ENCODE results near the gene SYNDIG1. TPM values are rescaled to one million over a fixed set of nuclear protein-coding genes. Genes with fewer than 3 reads are reported as not detected.

Gene SYNDIG1
- total RNA-seq, 4 donors from 2014 or later, result 0.27 to 0.32 TPM; not detected in 2

DNA sequence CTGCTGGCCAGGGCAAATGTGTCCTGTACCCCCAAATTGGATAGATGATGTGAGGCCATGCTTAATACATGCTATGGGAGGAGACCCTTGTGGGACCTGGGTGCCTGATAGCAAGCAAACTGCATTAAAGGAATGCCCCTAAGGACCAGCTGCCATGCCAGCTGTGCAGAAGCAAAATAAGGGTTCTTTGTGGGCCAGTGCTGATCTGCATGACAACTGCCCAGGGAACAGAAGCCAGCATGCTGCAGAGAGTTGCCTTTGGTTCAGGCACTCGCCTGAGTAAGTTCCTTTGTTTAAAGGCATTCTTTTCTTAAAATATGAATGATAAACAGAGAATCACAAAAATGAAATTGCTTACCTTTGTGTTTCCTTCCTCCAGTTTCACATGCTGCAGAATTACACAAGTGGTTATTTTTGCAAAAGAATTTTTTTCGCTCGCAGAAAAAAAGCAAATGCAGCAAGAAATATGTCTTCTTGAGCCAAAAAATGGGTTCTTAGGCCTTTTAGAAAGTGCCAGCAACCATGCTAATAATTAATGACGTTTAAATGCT is 6.9 kb upstream of the SYNDIG1 start:
- H3K9me3 ChIP-seq, result no peaks in the 10 kb centered on the region
- H3K27me3 ChIP-seq, result peaks cover 7% of the 10 kb centered on the region
- no peak for DNase-seq
- no peaks in the 10 kb centered on the region for H3K36me3 ChIP-seq
- TF ChIP-seq POLR2A (IDR thresholded peaks at IDR 0.05) (no peak), POLR2AphosphoS5 (IDR thresholded peaks at IDR 0.05) (no peak), EP300 (IDR thresholded peaks at IDR 0.05; ENCODE audit: low read depth) (no peak)
- TF ChIP-seq, protein P1, sequence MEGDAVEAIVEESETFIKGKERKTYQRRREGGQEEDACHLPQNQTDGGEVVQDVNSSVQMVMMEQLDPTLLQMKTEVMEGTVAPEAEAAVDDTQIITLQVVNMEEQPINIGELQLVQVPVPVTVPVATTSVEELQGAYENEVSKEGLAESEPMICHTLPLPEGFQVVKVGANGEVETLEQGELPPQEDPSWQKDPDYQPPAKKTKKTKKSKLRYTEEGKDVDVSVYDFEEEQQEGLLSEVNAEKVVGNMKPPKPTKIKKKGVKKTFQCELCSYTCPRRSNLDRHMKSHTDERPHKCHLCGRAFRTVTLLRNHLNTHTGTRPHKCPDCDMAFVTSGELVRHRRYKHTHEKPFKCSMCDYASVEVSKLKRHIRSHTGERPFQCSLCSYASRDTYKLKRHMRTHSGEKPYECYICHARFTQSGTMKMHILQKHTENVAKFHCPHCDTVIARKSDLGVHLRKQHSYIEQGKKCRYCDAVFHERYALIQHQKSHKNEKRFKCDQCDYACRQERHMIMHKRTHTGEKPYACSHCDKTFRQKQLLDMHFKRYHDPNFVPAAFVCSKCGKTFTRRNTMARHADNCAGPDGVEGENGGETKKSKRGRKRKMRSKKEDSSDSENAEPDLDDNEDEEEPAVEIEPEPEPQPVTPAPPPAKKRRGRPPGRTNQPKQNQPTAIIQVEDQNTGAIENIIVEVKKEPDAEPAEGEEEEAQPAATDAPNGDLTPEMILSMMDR (IDR thresholded peaks at IDR 0.05), result no peak
- in situ Hi-C loops (cut with MboI; ENCODE audit: low pct_ligation_motif_present in 1 of 4, low pct_unique_long_range_greater_than_20kb in 1 of 4, low sequenced_read_pairs in 3 of 4), result no loop called here
- 61 to 68% methylated on average over 4 of the region's 4 CpGs for WGBS, 2 donors (ENCODE audit: low coverage in 1 of 2)
- H3K27ac ChIP-seq, result no peak overlapping the region
- intact Hi-C loops (cut with DNase I; ENCODE audit: low total_unique reads), result no loop called here
- H3K4me1 ChIP-seq, result no peaks in the 10 kb centered on the region
- no peak overlapping the region for H3K4me3 ChIP-seq

DNA sequence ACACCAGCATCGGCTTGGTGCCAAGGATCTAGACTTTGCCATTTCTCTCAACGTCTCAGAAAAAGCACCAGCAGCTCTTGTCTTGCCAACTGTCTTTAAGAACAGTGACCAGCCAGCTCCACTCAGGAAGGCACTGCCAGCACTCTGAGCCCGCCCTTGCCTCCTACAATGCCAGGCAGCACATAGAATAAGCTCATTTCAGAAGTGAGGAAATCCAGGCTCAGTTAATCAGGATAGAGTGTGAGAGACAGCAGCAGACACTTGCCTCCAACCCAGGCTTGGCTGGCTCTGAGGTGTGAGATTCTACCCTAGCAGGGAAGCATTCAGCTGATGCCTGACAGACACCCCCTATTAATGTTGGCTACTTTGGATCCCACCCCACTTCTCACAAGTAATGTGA is 4.3 kb upstream of the SYNDIG1 start:
- peaks cover 3 to 10% (median 6%) of the 10 kb centered on the region in 4 donors for H3K4me1 ChIP-seq
- DNase-seq, result no peak
- no peak overlapping the region for H3K27ac ChIP-seq
- no peak for TF ChIP-seq POLR2AphosphoS5 (IDR thresholded peaks at IDR 0.05)
- TF ChIP-seq, protein P1 (IDR thresholded peaks at IDR 0.05), result no peak
- no peak for TF ChIP-seq POLR2A (IDR thresholded peaks at IDR 0.05)
- TF ChIP-seq EP300 (IDR thresholded peaks at IDR 0.05; ENCODE audit: low read depth), result no peak
- intact Hi-C loops (cut with DNase I; ENCODE audit: low total_unique reads), result no loop called here
- no peak overlapping the region for H3K4me3 ChIP-seq
- WGBS, 2 donors (ENCODE audit: low coverage in 1 of 2), result 77 to 80% methylated on average over 2 to 3 of the region's 3 CpGs
- H3K9me3 ChIP-seq, result no peaks in the 10 kb centered on the region
- in situ Hi-C loops (cut with MboI; ENCODE audit: low pct_ligation_motif_present in 1 of 4, low pct_unique_long_range_greater_than_20kb in 1 of 4, low sequenced_read_pairs in 3 of 4), result no loop called here
- H3K27me3 ChIP-seq, result peaks cover 29% of the 10 kb centered on the region
- H3K36me3 ChIP-seq, result no peaks in the 10 kb centered on the region

DNA sequence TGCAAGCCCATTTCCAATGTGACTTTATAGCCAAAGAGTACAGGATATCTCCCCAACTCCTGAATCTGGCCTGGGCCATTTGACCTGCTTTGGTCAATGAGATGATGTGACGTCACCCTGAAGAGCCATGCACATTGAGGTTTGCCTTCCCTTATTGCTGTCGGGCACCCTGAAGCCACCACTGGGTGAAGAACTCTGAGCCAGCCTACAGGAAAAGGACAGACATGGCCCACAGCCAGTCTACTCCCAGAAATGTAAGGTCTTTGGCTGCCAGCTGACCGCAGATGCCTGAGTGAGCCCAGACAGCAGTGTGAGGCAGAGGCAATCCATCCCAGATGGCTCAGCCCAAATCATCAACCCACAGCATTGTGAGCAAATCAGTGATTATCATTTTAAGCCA is 3.7 kb upstream of the SYNDIG1 start:
- DNase-seq, result no peak
- Histone ChIP-seq H3K4me3 (no peak overlapping the region), H3K27ac (no peak overlapping the region), H3K27me3 (peaks cover 35% of the 10 kb centered on the region), H3K36me3 (no peaks in the 10 kb centered on the region), H3K4me1 (peaks cover 6 to 15% (median 10%) of the 10 kb centered on the region in 4 donors), H3K9me3 (no peaks in the 10 kb centered on the region)
- in situ Hi-C loops (cut with MboI; ENCODE audit: low pct_ligation_motif_present in 1 of 4, low pct_unique_long_range_greater_than_20kb in 1 of 4, low sequenced_read_pairs in 3 of 4), result no loop called here
- WGBS, 2 donors (ENCODE audit: low coverage in 1 of 2), result 66 to 100% methylated on average over 1 to 3 of the region's 3 CpGs
- intact Hi-C loops (cut with DNase I; ENCODE audit: low total_unique reads), result no loop called here
- peak in 1 of 3 donors; percentile 15 for TF ChIP-seq POLR2AphosphoS5 (IDR thresholded peaks at IDR 0.05)
- TF ChIP-seq, protein P1 (IDR thresholded peaks at IDR 0.05), result no peak

DNA sequence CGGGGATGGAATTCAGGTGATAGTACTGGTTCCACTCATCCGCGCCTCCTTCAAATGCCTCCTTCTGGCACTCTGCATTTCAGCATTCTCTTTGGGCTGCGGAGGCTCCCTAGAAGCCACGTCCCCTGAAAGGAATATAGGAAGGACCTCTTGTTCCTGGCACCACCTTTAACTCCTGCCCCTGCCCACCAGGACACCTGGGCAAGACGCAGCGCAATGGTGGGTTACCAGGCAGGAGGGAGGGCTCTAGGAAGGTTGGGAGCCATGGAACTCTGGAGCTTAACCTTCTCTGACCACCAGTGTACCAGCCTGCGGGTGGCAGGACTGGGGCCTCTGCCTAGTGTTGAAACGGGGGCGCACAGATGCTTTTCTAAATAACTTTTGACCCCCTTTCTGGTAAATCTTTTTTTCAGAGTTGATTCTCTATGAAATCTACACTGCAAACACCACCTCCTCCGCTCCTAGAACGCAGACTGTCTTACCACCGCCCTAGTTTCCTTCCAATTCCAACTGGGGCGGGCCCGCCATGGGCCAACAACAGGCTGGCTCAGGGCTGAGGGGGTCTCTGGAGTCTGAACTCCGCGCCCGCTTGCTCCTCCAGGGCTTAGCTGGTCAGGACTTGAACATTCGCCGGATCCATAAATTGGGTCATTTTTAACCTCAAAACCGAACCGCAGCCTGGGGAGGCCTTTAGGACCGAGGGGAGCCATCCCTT is 871 bp upstream of the SYNDIG1 start:
- intact Hi-C loops (cut with DNase I; ENCODE audit: low total_unique reads), result no loop called here
- no peaks in the 10 kb centered on the region for H3K9me3 ChIP-seq
- in situ Hi-C loops (cut with MboI; ENCODE audit: low pct_ligation_motif_present in 1 of 4, low pct_unique_long_range_greater_than_20kb in 1 of 4, low sequenced_read_pairs in 3 of 4), result no loop called here
- H3K4me3 ChIP-seq, result peak overlapping the region in 1 of 4 donors; percentile 49
- TF ChIP-seq EP300 (IDR thresholded peaks at IDR 0.05; ENCODE audit: low read depth), result no peak
- no peak for TF ChIP-seq POLR2AphosphoS5 (IDR thresholded peaks at IDR 0.05)
- no peak for TF ChIP-seq POLR2A (IDR thresholded peaks at IDR 0.05)
- TF ChIP-seq, protein P1 (IDR thresholded peaks at IDR 0.05), result no peak
- 60 to 70% methylated on average over 3 to 23 of the region's 23 CpGs for WGBS, 2 donors (ENCODE audit: low coverage in 1 of 2)
- H3K36me3 ChIP-seq, result no peaks in the 10 kb centered on the region
- no peak overlapping the region for H3K27ac ChIP-seq
- peaks cover 6 to 20% (median 14%) of the 10 kb centered on the region in 4 donors for H3K4me1 ChIP-seq
- peaks cover 63% of the 10 kb centered on the region for H3K27me3 ChIP-seq
- DNase-seq, result no peak

Measured in transverse colon (tissue), 4 donors.